Aorta (tissue), 5 donors: ENCODE results near the gene MYCN. TPM values are rescaled to one million over a fixed set of nuclear protein-coding genes. Genes with fewer than 3 reads are reported as not detected.

Source experiments
- ATAC-seq: fragments of 200-7000 bp; cut with Tn5 transposase; one replicate; pipeline ENCODE4 v1.9.1; 2022; ENCODE audit warnings: moderate library complexity; ENCODE audit not compliant: low FRiP score
- DNase-seq, 2 donors: peaks; one replicate each; pipeline ENCODE4 v3.0.0-alpha.2; 2020
- H3K27ac ChIP-seq, 2 donors: one replicate each; pipeline ENCODE4 v1.5.1; 2013; ENCODE audit warnings: low read length in 2 of 2, mild to moderate bottlenecking in 2 of 2, moderate library complexity in 2 of 2, control low read depth in 1 of 2, inconsistent platforms in 1 of 2, low read depth in 1 of 2
- H3K27me3 ChIP-seq, 2 donors: one replicate each; pipeline ENCODE4 v1.6.1; 2013; ENCODE audit warnings: control low read depth in 1 of 2, low read length in 1 of 2, mild to moderate bottlenecking in 1 of 2, moderate library complexity in 1 of 2; ENCODE audit not compliant: insufficient read depth in 2 of 2, control insufficient read depth in 1 of 2
- H3K36me3 ChIP-seq, 2 donors: one replicate each; pipeline ENCODE4 v1.6.1; 2013; ENCODE audit warnings: control low read depth in 1 of 2, low read length in 1 of 2, mild to moderate bottlenecking in 1 of 2; ENCODE audit not compliant: insufficient read depth in 2 of 2, control insufficient read depth in 1 of 2
- H3K4me1 ChIP-seq, 2 donors: one replicate each; pipeline ENCODE4 v1.6.1; 2013; ENCODE audit warnings: low read length in 2 of 2, control low read depth in 1 of 2, mild to moderate bottlenecking in 1 of 2, moderate library complexity in 1 of 2; ENCODE audit not compliant: insufficient read depth in 2 of 2, control insufficient read depth in 1 of 2
- H3K4me3 ChIP-seq, 2 donors: one replicate each; pipeline ENCODE4 v1.5.1; 2013; ENCODE audit warnings: low read length in 2 of 2, control low read depth in 1 of 2, mild to moderate bottlenecking in 1 of 2
- H3K9me3 ChIP-seq: one replicate; pipeline ENCODE4 v1.6.1; 2013; ENCODE audit warnings: mild to moderate bottlenecking, low read length; ENCODE audit not compliant: control insufficient read depth
- WGBS, 2 donors: extraction: QIAGEN DNeasy Blood & Tissue Kit; methylation state at CpG; one replicate each; pipeline ENCODE4 v1.1.7; 2013; 5-methylcytosine and 5-hydroxymethylcytosine counted together
- intact Hi-C, 2 donors: fragments of 100-400 bp; cut with DNase I; formaldehyde crosslinking; loops; one replicate each; pipeline versions ENCODE4 v1.14.2 to v1.15.0; 2022
- polyA plus RNA-seq, 2 donors: library from polyadenylated mRNA; stranded (reverse); fragments of 200-250 nt; gene quantifications; one replicate each; pipeline ENCODE4 v1.2.3, GENCODE V29; 2013
- total RNA-seq, 2 donors: library from RNA; stranded (reverse); fragmentation: NEBNext Ultra II Directional; extraction: Animal tissue kit (Norgen Biotek cat#: 25700); gene quantifications; one replicate each; pipeline ENCODE4 v1.2.1, GENCODE V29; 2021
- donor health status: healthy with polysubstance abuse.
- donor health status: Bipolar disorder and iron deficiency.
- donor health status: DM: no; HTN: no; CAD: no.
- donor health status: DM: no; HTN: no; CAD: no.
- donor health status: DM: yes; HTN: yes; CAD: no.

MYCN gene
- total and polyA plus RNA-seq, 4 donors: 0.26 to 2.1 (median 0.45) TPM; not detected in 1

DNA sequence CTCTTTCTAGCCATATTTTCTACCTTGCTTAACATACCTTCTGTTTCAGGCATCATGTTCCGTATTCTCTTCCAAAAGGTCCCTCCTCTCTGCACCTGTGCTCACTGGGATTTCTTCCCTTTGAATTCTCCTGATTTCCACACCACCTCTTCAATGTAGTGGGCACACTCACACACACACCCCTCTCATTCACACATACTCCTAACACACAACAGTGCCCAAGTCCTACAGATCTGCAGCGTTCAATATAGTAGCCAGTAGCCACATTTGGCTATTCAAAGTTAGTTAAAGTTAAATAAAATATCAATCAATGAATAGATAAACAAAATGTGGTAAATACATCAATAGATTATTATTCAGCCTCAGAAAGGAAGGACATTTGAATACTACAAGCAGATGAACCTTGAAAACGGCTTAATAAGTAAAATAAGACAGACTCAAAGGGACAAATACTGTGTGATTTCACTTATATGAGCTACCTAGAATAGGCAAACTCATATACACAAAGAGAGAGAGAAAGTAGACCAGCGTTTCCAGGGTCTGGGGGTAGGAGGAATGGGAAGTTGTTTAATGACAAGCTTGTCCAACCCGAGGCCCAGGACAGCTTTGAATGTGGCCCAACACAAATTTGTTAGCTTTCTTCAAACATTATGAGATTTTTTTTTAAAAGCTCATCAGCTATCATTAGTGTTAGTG is 34.4 kb downstream of the MYCN start:
- Histone ChIP-seq H3K4me1 (no peaks in the 10 kb centered on the region), H3K9me3 (no peaks in the 10 kb centered on the region), H3K36me3 (no peaks in the 10 kb centered on the region), H3K27ac (no peak overlapping the region), H3K27me3 (no peaks in the 10 kb centered on the region), H3K4me3 (no peak overlapping the region)
- ATAC-seq (no peak), DNase-seq (no peak)
- intact Hi-C loops: no loop called here
- 82 to 83% methylated on average over 5 of the region's 5 CpGs for WGBS, 2 donors

DNA sequence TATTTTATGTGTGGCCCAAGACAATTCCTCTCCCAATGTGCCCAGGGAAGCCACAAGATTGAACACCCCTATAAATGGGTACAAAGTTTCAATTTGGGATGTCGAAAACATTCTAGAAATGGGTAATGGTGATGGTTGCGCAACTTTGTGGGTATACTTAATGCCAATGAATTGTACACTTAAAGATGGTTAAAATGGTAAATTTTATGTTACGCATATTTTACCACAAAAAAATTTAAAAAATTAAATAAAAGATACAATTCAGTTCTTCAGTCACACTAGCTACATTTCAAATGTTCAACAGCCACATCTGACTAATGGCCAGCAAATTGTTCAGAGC is 34.9 kb downstream of the MYCN start:
- no peaks in the 10 kb centered on the region for H3K27me3 ChIP-seq
- no peaks in the 10 kb centered on the region for H3K36me3 ChIP-seq
- ATAC-seq (no peak), DNase-seq (no peak)
- no peak overlapping the region for H3K4me3 ChIP-seq
- H3K9me3 ChIP-seq: no peaks in the 10 kb centered on the region
- intact Hi-C loops: no loop called here
- H3K4me1 ChIP-seq: no peaks in the 10 kb centered on the region
- WGBS, 2 donors: 96 to 99% methylated on average over 3 of the region's 3 CpGs
- H3K27ac ChIP-seq: no peak overlapping the region

GRCh38 chr2:15975676-15976075 is 35.3 kb downstream of the MYCN start:
- Histone ChIP-seq H3K36me3 (no peaks in the 10 kb centered on the region), H3K4me3 (no peak overlapping the region), H3K27me3 (no peaks in the 10 kb centered on the region), H3K9me3 (no peaks in the 10 kb centered on the region), H3K4me1 (no peaks in the 10 kb centered on the region), H3K27ac (no peak overlapping the region)
- intact Hi-C loops: no loop called here
- WGBS, 2 donors: 87 to 88% methylated on average over 5 of the region's 5 CpGs
- no peak for DNase-seq
- ATAC-seq: no peak

GRCh38 chr2:15976354-15976753 is 36.0 kb downstream of the MYCN start:
- intact Hi-C loops: no loop called here
- H3K27me3 ChIP-seq: no peaks in the 10 kb centered on the region
- ATAC-seq (no peak), DNase-seq (no peak)
- H3K4me1 ChIP-seq: no peaks in the 10 kb centered on the region
- H3K4me3 ChIP-seq: no peak overlapping the region
- WGBS, 2 donors: 82 to 86% methylated on average over 7 of the region's 7 CpGs
- no peaks in the 10 kb centered on the region for H3K36me3 ChIP-seq
- H3K27ac ChIP-seq: no peak overlapping the region
- no peaks in the 10 kb centered on the region for H3K9me3 ChIP-seq

DNA sequence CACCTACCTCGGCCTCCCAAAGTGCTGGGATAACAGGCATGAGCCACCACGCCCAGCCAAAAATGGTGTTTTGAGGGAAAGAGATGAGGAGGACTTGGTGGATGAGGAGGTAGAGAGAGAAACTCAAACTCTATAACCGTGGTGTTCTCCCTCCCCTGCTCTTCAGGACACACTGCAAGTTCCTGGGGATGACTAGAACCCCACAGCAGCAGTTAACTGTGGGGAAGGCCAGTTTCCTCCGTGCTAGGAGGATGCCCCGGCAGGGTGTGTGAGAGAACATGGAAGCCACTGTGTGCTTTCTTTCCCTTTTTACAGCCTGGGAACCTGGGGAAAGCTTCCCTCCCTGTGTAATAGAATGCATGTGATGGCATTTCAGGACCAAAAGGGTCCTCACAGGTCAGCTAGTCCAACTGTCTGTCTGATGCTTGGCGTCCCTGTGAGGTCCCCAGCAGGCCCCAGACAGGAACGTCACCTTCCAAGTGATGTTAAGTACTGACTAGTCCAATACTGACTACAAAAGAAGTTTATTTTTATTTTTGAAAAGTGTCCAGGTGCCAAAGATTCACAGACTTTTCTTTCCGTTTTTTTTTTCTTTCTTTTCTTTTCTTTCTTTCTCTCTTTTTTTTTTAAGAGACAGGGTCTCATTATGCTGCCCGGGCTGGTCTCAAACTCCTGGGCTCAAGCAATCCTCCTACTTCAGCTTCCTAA is 38.9 kb downstream of the MYCN start:
- no peak for DNase-seq
- no peaks in the 10 kb centered on the region for H3K4me1 ChIP-seq
- H3K4me3 ChIP-seq: no peak overlapping the region
- ATAC-seq: no peak
- H3K9me3 ChIP-seq: no peaks in the 10 kb centered on the region
- no peak overlapping the region for H3K27ac ChIP-seq
- H3K27me3 ChIP-seq: no peaks in the 10 kb centered on the region
- intact Hi-C loops: no loop called here
- WGBS, 2 donors: 55 to 69% methylated on average over 9 of the region's 9 CpGs
- H3K36me3 ChIP-seq: no peaks in the 10 kb centered on the region

GRCh38 chr2:15979759-15980604 is 39.6 kb downstream of the MYCN start:
- H3K9me3 ChIP-seq: no peaks in the 10 kb centered on the region
- H3K27me3 ChIP-seq: no peaks in the 10 kb centered on the region
- no peaks in the 10 kb centered on the region for H3K4me1 ChIP-seq
- no peak overlapping the region for H3K27ac ChIP-seq
- DNase-seq: no peak
- no peaks in the 10 kb centered on the region for H3K36me3 ChIP-seq
- ATAC-seq: no peak
- no peak overlapping the region for H3K4me3 ChIP-seq
- intact Hi-C loops: no loop called here
- 74 to 82% methylated on average over 9 of the region's 9 CpGs for WGBS, 2 donors

DNA sequence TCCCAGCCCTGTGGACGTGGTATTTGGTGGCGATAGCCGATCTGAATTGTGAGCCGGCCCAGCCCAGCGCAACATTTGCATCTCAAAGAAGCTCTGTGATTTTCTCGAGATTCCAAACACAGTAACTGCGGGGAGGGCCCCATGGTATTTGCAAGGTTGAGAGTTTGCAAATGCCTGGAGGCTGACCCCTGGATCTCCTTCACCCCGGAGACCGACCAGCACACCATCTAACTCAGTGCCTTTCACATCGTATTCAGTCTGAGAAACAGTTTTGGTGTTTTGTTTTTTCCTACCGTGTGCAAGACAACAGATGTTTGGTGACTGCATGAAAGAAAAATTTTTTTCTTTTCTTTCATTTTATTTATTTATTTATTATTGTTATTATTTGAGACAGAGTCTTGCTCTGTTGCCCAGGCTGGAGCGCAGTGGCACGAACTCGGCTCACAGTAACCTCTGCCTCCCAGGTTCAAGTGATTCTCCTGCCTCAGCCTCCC is 40.3 kb downstream of the MYCN start:
- no peaks in the 10 kb centered on the region for H3K36me3 ChIP-seq

GRCh38 chr2:15981646-15982045 is 41.3 kb downstream of the MYCN start:
- WGBS, 2 donors: 89 to 93% methylated on average over 8 of the region's 8 CpGs

More for the DNA sequence above, 40.3 kb downstream of the MYCN start:
- no peaks in the 10 kb centered on the region for H3K9me3 ChIP-seq
- no peak overlapping the region for H3K27ac ChIP-seq
- H3K27me3 ChIP-seq: no peaks in the 10 kb centered on the region
- ATAC-seq (no peak), DNase-seq (no peak)
- 66 to 78% methylated on average over 14 of the region's 14 CpGs for WGBS, 2 donors
- H3K4me3 ChIP-seq: no peak overlapping the region
- no peaks in the 10 kb centered on the region for H3K4me1 ChIP-seq
- intact Hi-C loops: no loop called here

More at GRCh38 chr2:15981646-15982045, 41.3 kb downstream of the MYCN start:
- intact Hi-C loops: no loop called here
- Histone ChIP-seq H3K4me1 (no peaks in the 10 kb centered on the region), H3K27me3 (no peaks in the 10 kb centered on the region), H3K9me3 (no peaks in the 10 kb centered on the region), H3K36me3 (no peaks in the 10 kb centered on the region), H3K4me3 (no peak overlapping the region), H3K27ac (no peak overlapping the region)
- no peak for ATAC-seq
- no peak for DNase-seq
